ENCODE measurements around the gene NLRP6.

Gene NLRP6

DNA sequence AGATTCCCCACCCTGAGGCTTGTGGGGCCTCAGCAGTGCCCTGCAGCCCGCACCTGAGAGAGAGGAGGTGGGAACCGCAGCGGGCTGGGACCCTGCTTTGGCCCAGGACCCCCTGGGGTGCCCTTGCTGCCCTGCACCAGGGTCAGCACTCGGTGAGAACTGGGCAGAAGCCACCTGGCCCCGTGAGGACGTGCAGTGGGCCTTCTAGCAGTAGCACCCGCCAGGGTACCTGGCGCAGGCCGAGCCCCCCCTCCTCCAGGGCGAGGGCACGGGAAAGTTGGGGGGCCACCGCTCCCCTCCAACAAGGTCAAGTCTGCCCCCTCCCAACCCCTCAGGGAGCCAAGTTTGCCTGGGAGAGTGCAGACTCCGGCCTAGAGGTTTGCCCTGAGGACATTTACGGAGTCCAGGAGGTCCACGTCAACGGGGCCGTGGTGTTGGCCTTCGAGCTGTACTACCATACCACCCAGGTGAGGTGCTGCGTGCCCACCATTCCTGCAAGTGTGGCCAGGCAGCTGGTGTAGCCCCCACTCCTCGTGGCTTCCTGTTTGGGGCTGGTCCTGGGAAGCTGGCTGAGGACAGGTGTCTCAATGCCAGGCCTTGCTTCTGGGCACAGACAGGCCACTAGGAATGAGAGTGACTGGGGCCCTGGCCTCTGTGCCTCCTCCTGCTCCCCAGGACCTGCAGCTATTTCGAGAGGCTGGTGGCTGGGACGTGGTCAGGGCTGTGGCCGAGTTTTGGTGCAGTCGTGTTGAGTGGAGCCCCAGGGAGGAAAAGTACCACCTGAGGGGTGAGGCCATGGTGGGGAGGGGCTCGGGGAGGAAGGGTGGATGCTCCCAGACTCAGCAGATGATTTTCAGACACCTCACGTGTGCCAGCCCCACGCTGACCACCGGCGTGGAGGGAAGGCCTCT lies 14.3 kb downstream of the NLRP6 start:
- no peak for DNase-seq

DNA sequence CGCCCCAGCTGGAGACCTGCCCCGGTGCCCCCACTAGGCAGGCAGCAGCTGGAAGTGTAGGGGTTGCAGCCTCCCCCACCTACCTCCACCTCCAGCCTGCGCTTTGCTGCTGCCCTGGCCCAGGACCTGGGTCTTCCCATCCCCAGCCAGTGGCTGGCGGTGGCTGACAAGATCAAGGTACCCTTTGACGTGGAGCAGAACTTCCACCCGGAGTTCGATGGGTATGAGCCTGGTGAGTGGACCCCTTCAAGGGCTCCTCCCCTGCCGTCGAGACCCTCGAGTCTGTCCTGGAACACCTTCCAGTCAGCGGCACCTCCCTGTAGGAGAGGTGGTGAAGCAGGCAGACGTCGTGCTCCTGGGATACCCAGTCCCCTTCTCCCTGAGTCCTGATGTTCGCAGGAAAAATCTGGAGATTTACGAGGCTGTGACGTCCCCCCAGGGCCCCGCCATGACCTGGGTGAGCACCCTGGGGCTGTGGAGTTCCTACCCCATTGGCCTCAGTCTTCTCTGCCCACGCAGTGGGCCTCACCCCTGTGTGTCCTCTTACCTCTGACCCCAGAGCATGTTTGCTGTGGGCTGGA lies 15.2 kb downstream of the NLRP6 start:
- DNase-seq = no peak

DNA sequence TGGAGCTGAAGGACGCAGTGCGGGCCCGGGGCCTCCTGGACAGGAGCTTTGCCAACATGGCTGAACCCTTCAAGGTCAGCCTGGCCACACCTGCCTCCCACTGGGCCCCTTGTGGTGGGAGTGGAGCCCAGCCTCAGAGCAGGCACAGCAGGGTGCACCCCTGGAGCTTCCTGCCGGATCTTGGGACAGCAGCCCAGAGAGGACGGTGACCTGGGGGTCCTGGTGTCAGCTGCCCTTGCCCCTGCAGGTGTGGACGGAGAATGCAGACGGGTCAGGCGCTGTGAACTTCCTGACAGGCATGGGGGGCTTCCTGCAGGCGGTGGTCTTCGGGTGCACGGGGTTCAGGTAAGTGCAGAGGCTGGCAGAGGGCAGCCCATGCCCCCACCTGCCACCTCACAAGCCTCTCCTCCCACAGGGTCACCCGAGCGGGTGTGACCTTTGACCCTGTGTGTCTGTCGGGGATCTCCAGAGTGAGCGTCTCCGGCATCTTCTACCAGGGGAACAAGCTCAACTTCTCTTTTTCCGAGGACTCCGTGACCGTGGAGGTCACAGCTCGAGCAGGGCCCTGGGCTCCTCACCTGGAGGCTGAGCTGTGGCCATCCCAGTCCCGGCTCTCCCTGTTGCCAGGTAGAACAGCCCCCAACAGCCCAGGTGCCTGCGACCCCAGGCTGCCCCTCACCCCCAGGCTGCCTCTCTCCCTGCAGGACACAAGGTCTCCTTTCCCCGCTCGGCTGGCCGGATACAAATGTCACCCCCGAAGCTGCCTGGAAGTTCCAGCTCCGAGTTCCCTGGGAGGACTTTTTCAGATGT lies 15.8 kb downstream of the NLRP6 start:
- no peak for DNase-seq

DNA sequence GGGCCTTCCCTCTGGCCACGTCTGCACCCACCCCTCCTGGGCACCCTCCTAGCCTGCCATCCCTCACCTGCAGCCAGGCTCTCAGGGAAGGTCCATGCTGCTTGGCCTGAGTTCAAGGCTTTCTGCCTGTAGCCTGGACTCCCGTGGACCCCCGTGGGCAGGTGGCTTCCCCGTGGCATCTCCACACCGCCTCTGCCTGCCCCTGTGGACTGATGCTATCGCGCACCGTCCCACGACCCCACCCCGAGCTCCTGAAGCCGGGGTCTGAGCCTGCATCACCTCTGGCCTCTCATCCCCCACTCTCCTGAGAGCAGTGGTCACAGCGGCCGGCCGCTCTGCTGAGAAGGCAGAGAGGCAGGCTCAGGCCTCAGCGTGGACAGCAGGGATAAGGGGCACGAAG lies 16.6 kb downstream of the NLRP6 start:
- no peak for DNase-seq

DNA sequence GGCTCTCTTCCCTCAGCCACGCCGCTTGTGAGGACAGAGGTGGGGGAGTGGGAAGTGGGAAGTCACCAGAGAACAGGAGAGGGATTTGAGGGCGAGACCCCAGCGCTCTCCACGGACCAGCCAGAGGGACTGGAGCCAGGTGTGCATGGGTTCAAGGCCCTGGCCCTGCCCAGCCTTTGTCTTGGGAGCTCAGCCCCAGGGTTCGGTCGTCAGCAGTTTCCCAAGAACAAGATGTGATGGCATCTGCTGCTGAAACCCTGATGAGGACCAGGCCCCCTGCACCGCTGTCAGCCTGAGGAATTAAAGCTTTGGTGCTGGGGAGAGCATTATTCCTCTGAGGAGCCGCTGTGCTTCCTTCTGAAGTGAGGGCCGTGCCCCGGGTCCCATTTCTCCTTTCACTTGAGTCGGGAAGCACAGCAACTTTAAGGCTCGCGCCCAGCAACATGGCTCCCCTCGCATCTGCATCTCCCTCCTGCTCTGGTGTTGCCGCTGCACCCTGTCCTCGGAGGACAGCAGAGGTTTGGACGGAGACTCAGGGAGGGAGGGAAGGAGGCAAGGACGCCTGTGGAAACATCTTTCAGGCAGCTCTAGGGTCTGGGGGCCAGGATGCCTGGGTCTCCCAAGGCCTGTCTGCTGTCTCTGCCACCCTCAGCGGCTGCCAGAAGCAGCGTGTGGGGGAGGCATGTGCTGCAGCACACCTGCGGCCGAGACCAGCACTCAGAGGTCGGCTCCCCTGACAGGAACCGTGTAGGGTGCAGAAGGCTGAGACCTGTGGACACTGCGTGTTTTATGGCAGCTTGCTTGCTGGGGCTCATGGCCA lies 17.4 kb downstream of the NLRP6 start:
- no peak for DNase-seq

DNA sequence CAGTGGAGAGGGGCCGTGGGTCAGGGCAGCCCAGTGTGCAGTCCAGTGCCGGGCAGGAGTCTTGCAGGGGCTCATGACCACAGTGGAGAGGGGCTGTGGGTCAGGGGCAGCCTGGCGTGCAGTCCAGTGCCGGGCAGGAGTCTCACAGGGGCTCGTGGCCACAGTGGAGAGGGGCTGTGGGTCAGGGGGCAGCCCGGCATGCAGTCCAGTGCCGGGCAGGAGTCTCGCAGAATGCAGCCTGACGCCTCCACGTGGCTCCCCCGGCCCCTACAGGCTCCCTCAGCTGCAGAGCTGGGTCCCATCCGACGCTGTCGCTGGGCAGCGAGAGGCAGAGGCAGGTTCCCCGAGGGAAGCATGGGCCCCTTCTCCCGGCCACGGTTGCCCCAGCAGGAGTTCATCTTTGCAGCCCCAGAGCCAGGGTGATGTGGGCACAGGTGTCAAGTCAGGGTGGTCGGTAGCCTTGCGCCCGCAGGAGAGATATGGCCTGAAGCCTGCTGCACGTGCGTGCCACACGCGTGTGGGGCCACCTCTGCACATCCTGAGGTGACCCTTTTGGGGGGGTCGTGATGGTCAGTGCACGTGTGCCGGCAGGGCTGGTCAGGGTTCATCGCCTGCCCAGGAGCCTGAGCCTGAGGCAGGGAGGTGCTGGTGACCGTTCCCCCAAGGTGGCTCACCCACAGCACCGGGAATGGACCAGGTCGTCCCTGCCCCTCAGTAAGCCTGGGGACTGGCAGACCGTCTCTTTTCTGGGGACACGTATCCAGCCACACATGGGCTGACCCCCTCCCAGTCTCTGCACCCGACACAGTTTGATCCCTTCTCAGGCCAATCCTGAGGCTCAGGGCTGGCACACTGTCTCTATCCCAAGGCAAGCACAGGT lies 18.2 kb downstream of the NLRP6 start:
- no peak for DNase-seq

DNA sequence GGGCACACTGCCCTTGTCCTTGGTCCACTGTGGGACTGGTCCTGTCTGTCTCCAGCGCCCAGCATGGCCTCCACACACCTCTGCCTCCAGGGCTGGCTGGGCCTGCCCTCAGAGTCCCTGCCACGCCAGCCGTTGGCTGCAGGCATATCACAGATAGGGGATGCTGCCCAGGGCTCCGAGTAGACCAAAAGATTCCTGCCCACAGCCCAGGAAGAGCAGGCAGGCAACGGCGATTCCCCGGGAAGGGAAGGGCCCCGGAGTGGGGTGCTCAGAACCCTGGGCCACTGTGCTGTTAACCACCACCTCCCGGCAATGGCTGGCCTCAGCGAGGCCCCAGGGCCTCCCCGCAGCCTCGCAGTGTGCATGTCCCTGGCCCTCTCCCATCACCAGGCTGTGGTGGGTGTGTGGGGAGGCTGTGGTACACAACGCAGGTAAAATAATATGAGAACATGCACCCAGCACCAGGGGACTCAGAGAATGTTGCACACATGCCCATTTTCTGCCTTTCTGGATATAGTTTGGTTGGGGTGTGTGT lies 18.9 kb downstream of the NLRP6 start:
- DNase-seq = no peak

DNA sequence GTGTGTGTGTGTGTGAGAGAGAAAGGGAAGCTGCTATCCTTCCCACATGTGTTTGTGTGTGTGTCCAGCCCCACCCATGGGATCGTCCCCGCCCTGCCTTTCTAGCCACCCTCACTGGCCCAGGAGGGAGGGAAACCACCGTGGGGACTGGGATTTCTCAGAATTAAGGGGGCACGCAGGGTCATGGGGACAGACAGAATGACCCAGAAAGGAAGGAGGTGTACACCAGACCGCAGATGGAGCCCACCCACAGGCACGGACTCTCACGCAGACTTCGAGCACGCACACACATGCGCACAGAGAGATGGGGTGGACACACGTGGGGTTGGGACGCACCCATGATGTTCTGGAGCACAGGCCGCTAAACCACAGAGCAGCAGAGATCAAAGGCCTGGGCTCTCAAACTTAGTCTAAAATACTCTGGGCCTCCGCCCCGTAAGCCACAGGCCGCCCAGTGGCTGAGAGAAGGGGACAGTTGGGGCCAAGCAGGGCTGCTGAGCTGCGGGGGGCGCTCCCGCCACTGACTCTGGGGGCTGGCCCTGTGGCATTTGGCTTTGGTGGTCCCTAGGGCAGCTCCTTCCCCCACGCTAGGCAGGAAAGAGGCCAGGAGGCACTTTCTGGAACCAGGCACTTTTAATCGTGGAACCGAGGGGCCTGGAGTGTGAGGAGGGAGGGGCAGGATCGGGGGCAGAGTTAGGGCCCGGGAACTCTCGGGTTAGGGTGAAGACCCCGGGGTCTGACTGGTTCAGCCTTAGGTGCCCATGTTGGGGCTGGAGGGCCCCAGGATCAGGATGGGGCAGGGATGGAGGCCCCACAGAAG lies 19.6 kb downstream of the NLRP6 start:
- no peak for DNase-seq

DNA sequence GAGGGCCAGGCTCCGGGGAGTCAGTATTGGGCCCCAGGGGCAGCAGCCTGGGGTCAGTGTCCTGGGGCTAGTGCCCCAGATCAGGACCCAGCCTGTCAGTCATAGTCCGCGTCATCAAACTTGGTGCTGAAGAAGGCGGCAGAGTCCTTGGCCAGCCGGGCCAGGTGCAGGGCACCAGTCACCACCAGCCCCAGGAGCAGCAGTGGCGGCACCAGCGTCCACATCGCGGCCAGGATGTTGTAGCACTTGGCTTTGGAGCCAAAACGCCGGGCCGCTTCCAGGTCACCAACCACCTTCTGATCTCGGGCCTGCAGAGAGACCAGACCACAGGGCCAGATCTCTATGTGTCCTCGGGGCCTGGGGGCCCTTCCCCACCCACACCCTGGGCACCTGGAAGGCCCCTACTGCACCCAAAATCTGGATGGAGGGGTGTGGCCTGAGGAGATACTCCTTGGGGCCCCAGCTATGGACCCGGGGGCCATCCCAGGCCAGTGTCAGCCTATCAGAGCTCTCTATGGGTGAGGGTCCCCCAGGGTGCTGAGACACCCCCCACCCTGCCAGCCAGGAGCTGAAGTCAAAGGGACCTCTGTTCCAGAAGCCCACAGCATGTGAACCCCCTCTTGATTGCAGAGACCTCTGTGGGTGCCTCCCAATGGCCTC lies 20.3 kb downstream of the NLRP6 start:
- no peak for DNase-seq

DNA sequence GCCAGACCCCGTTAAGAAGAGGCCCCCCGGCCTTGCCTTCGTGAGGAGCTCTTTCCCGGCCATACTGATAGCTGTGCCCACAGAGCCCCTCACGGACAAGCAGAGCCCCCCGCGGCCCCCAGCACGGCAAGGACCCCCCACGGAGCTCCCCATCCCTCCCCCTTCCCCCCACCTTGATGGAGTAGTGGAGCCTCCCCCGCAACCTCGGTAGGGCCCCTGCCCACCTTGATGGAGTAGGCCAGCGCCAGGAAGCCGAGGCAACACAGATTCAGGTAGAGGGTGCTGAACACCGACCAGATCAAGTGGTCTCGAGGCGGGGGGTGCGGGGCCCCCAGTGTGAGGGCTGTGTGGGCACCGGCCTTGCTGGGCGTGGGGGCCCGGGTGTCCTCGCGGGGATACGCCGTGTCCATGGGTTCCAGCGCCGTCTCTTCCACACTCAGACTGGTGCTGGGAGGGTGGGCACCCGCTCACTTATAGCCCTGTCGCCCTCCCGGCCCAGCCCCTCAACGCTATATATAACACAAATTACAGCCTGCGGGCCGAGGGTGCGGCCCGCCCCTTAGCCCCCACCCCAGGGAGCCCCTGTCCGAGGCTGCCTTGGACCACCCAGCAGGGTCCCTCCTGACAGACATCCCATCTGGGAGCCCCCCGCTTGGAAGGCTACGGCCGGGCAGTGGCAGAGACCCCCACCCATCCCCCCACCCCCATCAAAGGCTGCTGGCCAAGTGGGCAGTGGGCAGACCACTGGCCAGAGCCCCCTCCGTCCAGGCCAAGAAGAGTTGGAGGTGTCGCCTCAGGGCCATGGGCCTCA lies 21.1 kb downstream of the NLRP6 start, which contains the start of gene IFITM5:
IFITM5 (minus strand) TSS at position 446 of the 811 bp plus-strand sequence; CDS start at position 410, 36 bp downstream.
- DNase-seq = no peak

DNA sequence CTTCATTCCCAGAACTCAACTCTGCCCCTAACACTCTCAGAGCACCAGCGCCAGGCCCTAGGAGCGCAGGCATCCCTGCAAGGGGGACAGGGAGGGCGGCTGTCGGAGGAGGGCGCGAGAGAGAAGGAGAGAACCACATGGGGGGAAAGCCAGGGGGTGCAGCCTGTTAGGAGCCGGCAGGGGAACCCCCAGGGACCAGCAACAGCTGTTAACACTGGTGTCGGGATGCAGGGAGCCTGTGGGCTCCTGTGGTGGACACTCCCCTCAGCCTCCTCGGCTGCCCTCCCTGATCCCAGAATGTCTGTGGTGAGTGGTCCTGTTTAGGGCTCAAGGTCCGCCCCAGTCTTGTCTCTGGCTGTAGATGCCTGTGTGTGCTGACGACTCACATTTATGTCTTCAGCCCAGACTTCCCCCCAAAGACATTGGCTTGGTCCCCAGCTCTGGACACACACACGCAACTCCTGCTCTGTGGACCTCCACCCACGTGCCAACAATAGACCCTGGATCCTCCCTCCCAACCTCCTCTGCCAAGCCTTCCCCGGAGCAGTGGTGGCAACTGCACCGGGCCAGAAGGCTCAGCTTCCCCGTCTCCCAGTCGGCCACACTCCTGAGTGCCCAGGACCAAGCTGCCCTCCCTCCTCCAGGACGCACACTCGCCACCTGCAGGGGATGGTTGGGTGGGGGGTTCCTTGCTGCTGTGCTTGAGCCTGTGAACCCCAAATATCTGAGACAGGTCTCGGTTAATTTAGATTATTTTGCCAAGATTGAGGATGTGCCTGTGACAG lies 21.9 kb downstream of the NLRP6 start:
- no peak for DNase-seq

DNA sequence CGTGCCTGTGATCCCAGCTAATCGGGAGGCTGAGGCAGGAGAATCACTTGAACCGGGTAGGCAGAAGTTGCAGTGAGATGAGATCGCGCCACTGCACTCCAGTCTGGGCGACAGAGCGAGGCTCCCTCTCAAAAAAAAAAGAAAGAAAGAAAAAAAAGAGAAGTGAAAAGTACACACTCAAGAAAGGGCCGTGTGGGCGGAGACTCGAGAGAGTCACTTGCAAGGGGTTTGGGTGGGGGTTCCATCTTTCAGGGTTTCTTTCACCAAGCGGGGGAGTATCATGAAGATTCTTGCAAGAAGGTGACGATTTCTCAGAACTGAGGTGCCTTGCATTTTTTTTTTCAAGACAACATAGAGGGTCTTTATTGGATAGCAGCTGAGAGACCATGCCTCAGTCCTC lies 25.2 kb downstream of the NLRP6 start:
- no peak for DNase-seq

DNA sequence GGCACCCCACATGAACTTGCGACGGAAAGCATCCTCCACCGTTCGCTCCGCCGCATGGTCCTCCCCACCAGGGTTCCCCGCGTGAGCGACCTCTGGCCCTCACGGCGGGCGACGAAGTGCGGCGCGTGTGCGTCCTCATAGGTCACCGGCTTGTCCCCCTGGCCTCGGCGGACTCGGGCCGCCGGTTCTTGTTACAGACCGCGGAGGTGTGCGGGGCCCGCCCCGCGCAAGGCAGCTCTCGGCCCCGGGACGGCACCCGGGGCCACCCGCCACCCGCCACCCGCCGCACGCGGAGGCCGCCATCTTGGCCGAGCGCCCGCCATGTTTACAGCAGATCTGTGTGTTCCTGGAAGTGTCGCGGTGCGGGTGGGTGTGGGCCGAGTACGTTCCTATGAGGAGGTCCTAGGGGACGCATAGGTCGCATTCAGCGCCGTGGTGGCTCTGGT lies 25.9 kb downstream of the NLRP6 start:
- DNase-seq = no peak

DNA sequence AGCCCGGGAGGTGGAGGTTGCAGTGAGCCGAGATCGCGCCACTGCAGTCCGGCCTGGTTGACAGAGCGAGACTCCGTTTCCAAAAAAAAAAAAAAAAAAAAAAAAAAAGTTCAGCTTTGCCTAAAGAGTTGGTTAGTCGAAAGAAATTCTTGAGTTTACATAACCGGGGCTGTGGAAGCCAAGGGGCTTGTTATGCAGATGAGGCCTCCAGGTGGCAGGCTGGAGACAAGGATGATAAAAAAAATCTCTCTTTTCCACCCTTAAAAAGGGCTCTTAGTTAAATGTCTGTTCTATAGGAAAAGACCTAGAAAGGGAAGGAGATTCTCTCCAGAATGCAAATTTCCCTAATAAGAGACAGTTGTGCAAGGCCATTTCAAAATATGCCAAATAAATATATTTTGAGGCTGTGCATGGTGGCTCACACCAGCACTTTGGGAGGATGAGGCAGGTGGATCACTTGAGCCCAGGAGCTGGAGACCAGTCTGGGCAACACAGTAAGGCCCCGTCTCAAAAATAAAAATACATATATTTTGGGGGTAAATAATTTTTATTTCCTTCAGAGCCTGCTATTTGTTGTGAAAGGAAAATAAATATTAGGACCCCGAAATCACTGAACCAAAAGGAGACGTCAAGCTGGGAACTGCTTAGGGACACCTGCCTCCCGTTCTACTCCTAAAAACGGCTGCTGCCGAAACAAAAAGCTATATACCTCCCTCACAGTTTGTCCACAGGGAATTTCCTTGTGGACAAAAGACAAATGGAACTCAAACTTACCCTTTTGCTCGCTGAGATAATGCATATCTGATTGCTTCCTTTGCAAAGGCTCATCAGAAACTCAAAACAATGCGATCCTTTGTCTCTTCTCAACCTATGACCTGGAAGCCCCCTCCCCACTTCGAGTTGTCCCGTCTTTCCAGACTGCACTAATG lies 27.0 kb downstream of the NLRP6 start:
- peak in 17 of 56 donors; percentile 6 to 67 (median 17) for DNase-seq

DNA sequence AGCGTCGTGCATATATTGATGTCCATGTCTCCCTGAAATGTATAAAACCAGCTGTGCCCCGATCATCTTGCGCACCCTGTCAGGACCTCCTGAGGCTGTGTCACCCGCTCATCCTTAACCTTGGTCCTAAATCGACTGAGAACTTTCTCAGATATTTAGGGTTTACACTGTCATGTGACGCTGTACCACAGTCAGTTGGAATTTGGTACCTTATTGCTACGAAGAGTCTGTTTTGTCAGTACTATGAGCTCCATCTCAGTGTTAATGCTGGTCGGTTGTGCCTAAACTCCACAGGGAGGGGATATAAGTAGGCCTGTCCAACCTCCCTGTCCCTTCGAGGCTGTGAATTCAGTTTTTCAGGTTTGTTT lies 27.6 kb downstream of the NLRP6 start:
- DNase-seq = no peak
